Left cardiac atrium (tissue), 2 donors: ENCODE measurements around the gene MARCHF4. TPM values are rescaled to one million over a fixed set of nuclear protein-coding genes. Genes with fewer than 3 reads are reported as not detected.

Experiments
- total RNA-seq, 2 donors: library from RNA; stranded (reverse); fragmentation: NEBNext Ultra II Directional; extraction: Animal tissue kit (Norgen Biotek cat#: 25700); gene quantifications; one replicate each; pipeline ENCODE4 v1.2.1, GENCODE V29; 2021
- donor health status: DM: no; HTN: yes; CAD: no; lungs with severe emphysema.
- donor health status: DM: yes; HTN: yes; CAD: no.

MARCHF4 gene
- total RNA-seq, 2 donors from 2014 or later, result 0.34 TPM; not detected in 1

Other genes starting within 250 kb of the MARCHF4 start
- gene SMARCAL1, start 40.0 kb upstream of the MARCHF4 start, total RNA-seq, result 10 to 100 TPM in 1 of 2 donors, 1 to 10 TPM in 1; 8.4 to 12.0 TPM
- gene RPL37A, start 126.4 kb upstream of the MARCHF4 start, total RNA-seq, result 1,000 to 10,000 TPM; 1,877 to 1,963 TPM